C4-2B (cell line): ENCODE data around the gene DIP2B.

Source experiments
- H3K27ac ChIP-seq: fragments of 450-650 bp; 2 replicates; pipeline ENCODE4 v1.5.1; 2017
- ZFX ChIP-seq: fragments of 450-650 bp; IDR thresholded peaks from 2 replicates; pipeline ENCODE4 v1.6.1; 2017
- TF ChIP-seq, protein P1 (sequence below): fragments of 450-650 bp; conservative IDR thresholded peaks from 2 replicates; pipeline ENCODE4 v1.5.1; 2017; ENCODE audit warnings: mild to moderate bottlenecking

DIP2B gene

GRCh38 chr12:50786498-50787231 is 281.9 kb downstream of the DIP2B start:
- H3K27ac ChIP-seq = no peak overlapping the region
- TF ChIP-seq, protein P1, sequence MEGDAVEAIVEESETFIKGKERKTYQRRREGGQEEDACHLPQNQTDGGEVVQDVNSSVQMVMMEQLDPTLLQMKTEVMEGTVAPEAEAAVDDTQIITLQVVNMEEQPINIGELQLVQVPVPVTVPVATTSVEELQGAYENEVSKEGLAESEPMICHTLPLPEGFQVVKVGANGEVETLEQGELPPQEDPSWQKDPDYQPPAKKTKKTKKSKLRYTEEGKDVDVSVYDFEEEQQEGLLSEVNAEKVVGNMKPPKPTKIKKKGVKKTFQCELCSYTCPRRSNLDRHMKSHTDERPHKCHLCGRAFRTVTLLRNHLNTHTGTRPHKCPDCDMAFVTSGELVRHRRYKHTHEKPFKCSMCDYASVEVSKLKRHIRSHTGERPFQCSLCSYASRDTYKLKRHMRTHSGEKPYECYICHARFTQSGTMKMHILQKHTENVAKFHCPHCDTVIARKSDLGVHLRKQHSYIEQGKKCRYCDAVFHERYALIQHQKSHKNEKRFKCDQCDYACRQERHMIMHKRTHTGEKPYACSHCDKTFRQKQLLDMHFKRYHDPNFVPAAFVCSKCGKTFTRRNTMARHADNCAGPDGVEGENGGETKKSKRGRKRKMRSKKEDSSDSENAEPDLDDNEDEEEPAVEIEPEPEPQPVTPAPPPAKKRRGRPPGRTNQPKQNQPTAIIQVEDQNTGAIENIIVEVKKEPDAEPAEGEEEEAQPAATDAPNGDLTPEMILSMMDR = no peak
- no peak for TF ChIP-seq ZFX

DNA sequence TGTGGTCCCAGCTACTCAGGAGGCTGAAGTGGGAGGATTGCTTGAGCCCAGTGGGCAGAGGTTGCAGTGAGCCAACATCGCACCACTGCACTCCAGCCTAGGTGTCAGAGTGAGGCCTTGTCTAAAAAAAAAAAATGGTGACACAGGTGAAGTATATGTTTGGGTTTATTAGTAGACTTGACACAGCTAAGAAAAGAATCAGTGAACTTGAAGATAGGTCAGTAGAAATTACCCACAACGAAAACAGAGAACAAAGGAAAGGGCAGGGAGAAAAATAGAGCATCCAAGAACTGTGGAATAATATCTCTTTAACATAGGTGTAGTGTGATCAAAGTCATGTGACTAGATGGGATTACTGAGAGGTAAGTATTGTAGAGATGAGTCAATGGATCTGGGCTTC is 282.8 kb downstream of the DIP2B start:
- TF ChIP-seq ZFX = no peak
- TF ChIP-seq, protein P1 = no peak
- H3K27ac ChIP-seq = no peak overlapping the region

GRCh38 chr12:50788561-50788960 is 283.8 kb downstream of the DIP2B start:
- no peak overlapping the region for H3K27ac ChIP-seq
- TF ChIP-seq, protein P1 = no peak
- TF ChIP-seq ZFX = no peak

DNA sequence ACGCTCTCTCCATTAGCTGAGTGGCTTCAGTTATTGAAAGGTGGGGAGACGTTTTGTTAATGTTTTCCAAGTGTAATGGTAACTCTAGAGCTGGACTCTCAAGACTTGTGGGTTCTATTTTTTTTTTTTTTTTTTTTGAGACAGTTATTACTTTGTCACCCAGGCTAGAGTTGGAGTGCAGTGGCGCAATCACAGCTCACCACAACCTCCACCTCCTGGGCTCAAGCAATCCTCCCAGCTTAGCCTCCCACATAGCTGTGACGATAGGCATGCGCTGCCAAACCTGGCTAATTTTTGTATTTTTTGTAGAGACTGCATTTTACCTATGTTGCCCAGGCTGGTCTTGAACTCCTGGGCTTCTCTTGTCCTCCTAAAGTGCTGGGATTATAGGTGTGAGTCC is 285.3 kb downstream of the DIP2B start:
- H3K27ac ChIP-seq = no peak overlapping the region
- TF ChIP-seq, protein P1 = no peak
- no peak for TF ChIP-seq ZFX
